Trophoblast cell (in vitro differentiated cells and primary cell): ENCODE measurements around the gene ATG12.
A peak's percentile ranks its signal among the peaks of the same experiment; 100 is the strongest.

Source experiments
- DNase-seq, 2 donors: peaks; one replicate each; pipeline ENCODE4 v3.0.0-alpha.2; 2016
- H2AFZ ChIP-seq: 2 replicates; pipeline ENCODE4 v1.6.1; 2013; ENCODE audit warnings: low read length, moderate library complexity, mild to moderate bottlenecking; ENCODE audit not compliant: insufficient read depth, poor library complexity
- H2AK5ac ChIP-seq: 2 replicates; pipeline ENCODE4 v1.6.1; 2013; ENCODE audit warnings: mild to moderate bottlenecking, low read length
- H2BK120ac ChIP-seq: 2 replicates; pipeline ENCODE4 v1.6.1; 2013; ENCODE audit warnings: low read length, mild to moderate bottlenecking, moderate library complexity; ENCODE audit not compliant: insufficient read depth, poor library complexity
- H2BK12ac ChIP-seq: 2 replicates; pipeline ENCODE4 v1.6.1; 2013; ENCODE audit warnings: mild to moderate bottlenecking, low read length, moderate library complexity
- H2BK5ac ChIP-seq: 2 replicates; pipeline ENCODE4 v1.6.1; 2013; ENCODE audit warnings: low read length, low read depth, moderate library complexity, mild to moderate bottlenecking; ENCODE audit not compliant: poor library complexity
- H3K14ac ChIP-seq: 2 replicates; pipeline ENCODE4 v1.6.1; 2013; ENCODE audit warnings: mild to moderate bottlenecking, low read length
- H3K18ac ChIP-seq: 2 replicates; pipeline ENCODE4 v1.6.1; 2013; ENCODE audit warnings: mild to moderate bottlenecking, low read length
- H3K23ac ChIP-seq: 2 replicates; pipeline ENCODE4 v1.6.1; 2013; ENCODE audit warnings: low read length
- H3K27ac ChIP-seq: 2 replicates; pipeline ENCODE4 v1.5.1; 2013; ENCODE audit warnings: low read depth, mild to moderate bottlenecking, inconsistent platforms, low read length, moderate library complexity
- H3K27me3 ChIP-seq: 2 replicates; pipeline ENCODE4 v1.6.1; 2013; ENCODE audit warnings: inconsistent platforms, mild to moderate bottlenecking, low read length, moderate library complexity; ENCODE audit not compliant: insufficient read depth
- H3K36me3 ChIP-seq, 2 experiments: 1 replicate in 1 of 2; 2 replicates in 1 of 2; pipeline ENCODE4 v1.6.1; 2013; ENCODE audit warnings: low read length in 2 of 2, mild to moderate bottlenecking in 2 of 2, moderate library complexity in 1 of 2; ENCODE audit not compliant: insufficient read depth in 2 of 2, control insufficient read depth in 1 of 2
- H3K4ac ChIP-seq: 2 replicates; pipeline ENCODE4 v1.6.1; 2013; ENCODE audit warnings: low read depth, mild to moderate bottlenecking, low read length, moderate library complexity
- H3K4me1 ChIP-seq, 2 experiments: 1 replicate in 1 of 2; 2 replicates in 1 of 2; pipeline ENCODE4 v1.6.1; 2013; ENCODE audit warnings: low read length in 2 of 2, mild to moderate bottlenecking in 2 of 2, moderate library complexity in 1 of 2; ENCODE audit not compliant: insufficient read depth in 2 of 2, control insufficient read depth in 1 of 2
- H3K4me2 ChIP-seq: 2 replicates; pipeline ENCODE4 v1.6.1; 2013; ENCODE audit warnings: inconsistent platforms, mild to moderate bottlenecking, low read length, moderate library complexity
- H3K4me3 ChIP-seq: 2 replicates; pipeline ENCODE4 v1.5.1; 2013; ENCODE audit warnings: mild to moderate bottlenecking, low read depth, low read length, inconsistent platforms
- H3K79me1 ChIP-seq: one replicate; pipeline ENCODE4 v1.6.1; 2013; ENCODE audit warnings: low read length
- H3K79me2 ChIP-seq: 2 replicates; pipeline ENCODE4 v1.6.1; 2013; ENCODE audit warnings: low read length, mild to moderate bottlenecking; ENCODE audit not compliant: control insufficient read depth, insufficient read depth, poor library complexity
- H3K9ac ChIP-seq: 2 replicates; pipeline ENCODE4 v1.6.1; 2013; ENCODE audit warnings: mild to moderate bottlenecking, low read length
- H3K9me3 ChIP-seq: 2 replicates; pipeline ENCODE4 v1.6.1; 2013; ENCODE audit warnings: low read depth, mild to moderate bottlenecking, control low read depth, inconsistent platforms, low read length; ENCODE audit not compliant: insufficient read depth
- H4K12ac ChIP-seq: 2 replicates; pipeline ENCODE4 v1.6.1; 2013; ENCODE audit warnings: low read depth, mild to moderate bottlenecking, low read length, moderate library complexity
- H4K8ac ChIP-seq: 2 replicates; pipeline ENCODE4 v1.6.1; 2013; ENCODE audit warnings: low read depth, mild to moderate bottlenecking, low read length, moderate library complexity
- H4K91ac ChIP-seq: one replicate; pipeline ENCODE4 v1.6.1; 2013; ENCODE audit warnings: low read depth, mild to moderate bottlenecking, low read length, moderate library complexity
- WGBS: extraction: QIAGEN DNeasy Blood & Tissue Kit; methylation state at CpG from one replicate; pipeline ENCODE4 v1.1.7; 2013; ENCODE audit warnings: missing lambda C conversion rate; ENCODE audit not compliant: insufficient read length, insufficient coverage; ENCODE audit errors: extremely low coverage; 5-methylcytosine and 5-hydroxymethylcytosine counted together

Gene ATG12

GRCh38 chr5:115801984-115802383 lies 39.4 kb downstream of the ATG12 start:
- no peaks in the 10 kb centered on the region for H3K36me3 ChIP-seq
- no peaks in the 10 kb centered on the region for H3K9me3 ChIP-seq
- H3K27ac ChIP-seq = no peak overlapping the region
- DNase-seq = peak; percentile 41 to 85
- H3K4me3 ChIP-seq = no peak overlapping the region
- H2BK120ac ChIP-seq = no peak overlapping the region
- no peak overlapping the region for H3K4me2 ChIP-seq
- H4K8ac ChIP-seq = no peak overlapping the region
- H3K18ac ChIP-seq = no peak overlapping the region
- H2BK12ac ChIP-seq = peak overlapping the region; percentile 3
- H4K91ac ChIP-seq = no peak overlapping the region
- H3K27me3 ChIP-seq = no peaks in the 10 kb centered on the region
- no peak overlapping the region for H3K23ac ChIP-seq
- H2AFZ ChIP-seq = no peak overlapping the region
- H3K4ac ChIP-seq = no peak overlapping the region
- no peaks in the 10 kb centered on the region for H3K79me2 ChIP-seq
- no peak overlapping the region for H3K9ac ChIP-seq
- H2BK5ac ChIP-seq = no peak overlapping the region
- peaks cover 0 to 7% of the 10 kb centered on the region in 2 experiments for H3K4me1 ChIP-seq
- no peak overlapping the region for H3K14ac ChIP-seq
- WGBS = no CpG with 5 or more reads among the region's 1 CpG
- peaks cover 5% of the 10 kb centered on the region for H3K79me1 ChIP-seq
- no peak overlapping the region for H4K12ac ChIP-seq
- no peak overlapping the region for H2AK5ac ChIP-seq

- Histone ChIP-seq H3K4me3 (no peak overlapping the region), H3K9ac (no peak overlapping the region), H3K36me3 (no peaks in the 10 kb centered on the region), H4K12ac (no peak overlapping the region), H2AK5ac (no peak overlapping the region), H3K18ac (no peak overlapping the region), H3K4me1 (peaks cover 0 to 11% of the 10 kb centered on the region in 2 experiments), H3K27ac (no peak overlapping the region), H3K4ac (no peak overlapping the region), H2AFZ (no peak overlapping the region), H4K8ac (no peak overlapping the region), H3K9me3 (no peaks in the 10 kb centered on the region), H2BK5ac (no peak overlapping the region), H4K91ac (no peak overlapping the region), H3K79me2 (no peaks in the 10 kb centered on the region), H3K27me3 (no peaks in the 10 kb centered on the region), H3K79me1 (peaks cover 4% of the 10 kb centered on the region), H3K4me2 (no peak overlapping the region), H3K14ac (no peak overlapping the region), H2BK12ac (no peak overlapping the region), H3K23ac (no peak overlapping the region), H2BK120ac (no peak overlapping the region)
- 100% methylated on average over 1 of the region's 2 CpGs for WGBS
- no peak for DNase-seq
Measured at GRCh38 chr5:115801152-115801551, 40.2 kb downstream of the ATG12 start.

GRCh38 chr5:115800108-115800507 lies 41.3 kb downstream of the ATG12 start:
- H3K9ac ChIP-seq = no peak overlapping the region
- no peak overlapping the region for H3K27ac ChIP-seq
- H3K14ac ChIP-seq = no peak overlapping the region
- H3K4me2 ChIP-seq = no peak overlapping the region
- no peaks in the 10 kb centered on the region for H3K9me3 ChIP-seq
- no peaks in the 10 kb centered on the region for H3K27me3 ChIP-seq
- no peak overlapping the region for H2BK12ac ChIP-seq
- no peaks in the 10 kb centered on the region for H3K79me2 ChIP-seq
- H3K23ac ChIP-seq = no peak overlapping the region
- no CpG with 5 or more reads among the region's 2 CpGs for WGBS
- H4K12ac ChIP-seq = no peak overlapping the region
- H2BK5ac ChIP-seq = no peak overlapping the region
- no peak overlapping the region for H2BK120ac ChIP-seq
- no peak overlapping the region for H4K8ac ChIP-seq
- DNase-seq = no peak
- H4K91ac ChIP-seq = no peak overlapping the region
- no peak overlapping the region for H2AK5ac ChIP-seq
- H3K18ac ChIP-seq = no peak overlapping the region
- H3K4me1 ChIP-seq = peaks cover 0 to 10% of the 10 kb centered on the region in 2 experiments
- H2AFZ ChIP-seq = no peak overlapping the region
- peaks cover 4% of the 10 kb centered on the region for H3K79me1 ChIP-seq
- H3K4me3 ChIP-seq = no peak overlapping the region
- no peaks in the 10 kb centered on the region for H3K36me3 ChIP-seq
- no peak overlapping the region for H3K4ac ChIP-seq

DNA sequence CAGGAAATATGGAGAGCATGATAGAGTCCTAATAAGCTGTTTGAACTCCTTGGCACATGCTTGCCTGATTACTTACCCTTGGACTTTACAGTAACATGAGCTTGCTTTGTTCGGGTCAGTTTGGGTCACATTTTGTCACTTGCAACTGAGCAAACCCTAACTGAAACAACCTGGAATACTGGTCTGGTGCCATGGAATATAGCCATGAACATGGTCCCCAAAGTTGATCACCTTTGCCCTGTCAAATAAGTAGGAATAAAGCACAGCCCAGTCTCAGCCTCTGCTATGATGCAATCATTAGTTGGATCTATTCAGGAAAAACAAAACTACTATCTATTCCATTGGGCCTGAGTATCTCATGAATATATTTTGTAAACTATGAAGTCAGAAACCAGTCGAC lies 43.1 kb downstream of the ATG12 start:
- no peaks in the 10 kb centered on the region for H3K36me3 ChIP-seq
- H4K8ac ChIP-seq = no peak overlapping the region
- no peak overlapping the region for H3K4me2 ChIP-seq
- H2BK12ac ChIP-seq = no peak overlapping the region
- no peaks in the 10 kb centered on the region for H3K79me2 ChIP-seq
- H3K14ac ChIP-seq = no peak overlapping the region
- H3K79me1 ChIP-seq = peaks cover 4% of the 10 kb centered on the region
- H3K27me3 ChIP-seq = no peaks in the 10 kb centered on the region
- H3K4me3 ChIP-seq = no peak overlapping the region
- H2AFZ ChIP-seq = no peak overlapping the region
- no peak overlapping the region for H3K23ac ChIP-seq
- WGBS = no CpG with 5 or more reads among the region's 2 CpGs
- no peak for DNase-seq
- no peak overlapping the region for H4K12ac ChIP-seq
- peaks cover 0 to 10% of the 10 kb centered on the region in 2 experiments for H3K4me1 ChIP-seq
- H3K18ac ChIP-seq = no peak overlapping the region
- no peak overlapping the region for H2AK5ac ChIP-seq
- H4K91ac ChIP-seq = no peak overlapping the region
- no peak overlapping the region for H3K4ac ChIP-seq
- H3K27ac ChIP-seq = no peak overlapping the region
- H3K9ac ChIP-seq = no peak overlapping the region
- no peaks in the 10 kb centered on the region for H3K9me3 ChIP-seq
- H2BK5ac ChIP-seq = no peak overlapping the region
- H2BK120ac ChIP-seq = no peak overlapping the region
